ENCODE results near the gene HOXC10.

DNA sequence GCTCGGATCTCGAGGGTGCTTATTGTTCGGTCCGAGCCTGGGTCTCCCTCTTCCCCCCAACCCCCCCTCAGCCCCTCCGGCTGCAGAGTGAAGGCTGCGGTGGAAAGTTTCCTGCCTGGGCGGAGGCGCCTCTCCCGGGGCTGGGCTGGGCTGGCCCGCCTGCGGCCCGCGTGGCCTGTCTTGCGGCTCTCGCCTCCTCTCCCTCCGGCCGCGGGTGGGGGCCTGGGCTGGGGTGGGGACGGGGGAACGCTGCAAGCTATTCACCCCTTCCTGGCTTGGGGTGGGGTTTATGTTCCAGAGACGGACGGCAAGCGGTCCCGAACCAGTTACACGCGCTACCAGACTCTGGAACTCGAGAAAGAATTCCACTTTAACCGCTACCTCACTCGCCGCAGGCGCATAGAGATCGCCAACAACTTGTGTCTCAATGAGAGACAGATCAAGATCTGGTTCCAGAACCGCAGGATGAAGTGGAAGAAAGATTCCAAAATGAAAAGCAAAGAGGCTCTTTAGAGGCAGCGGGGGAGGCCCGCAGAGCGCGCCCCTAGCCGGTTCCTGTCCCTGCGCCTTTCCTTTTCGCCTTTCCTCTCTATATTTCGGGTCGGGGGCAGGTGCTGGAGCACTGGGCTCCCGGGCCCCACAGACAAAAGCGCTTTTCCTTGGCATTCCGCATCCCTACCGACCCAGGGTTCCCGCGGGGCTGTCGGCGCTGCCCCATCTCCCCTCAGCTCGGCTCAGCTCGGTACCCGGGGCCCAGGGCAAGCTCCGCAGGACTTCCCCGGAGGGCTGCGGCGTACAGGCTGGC is 49.2 kb downstream of the HOXC10 start:
- TF ChIP-seq, protein P1, sequence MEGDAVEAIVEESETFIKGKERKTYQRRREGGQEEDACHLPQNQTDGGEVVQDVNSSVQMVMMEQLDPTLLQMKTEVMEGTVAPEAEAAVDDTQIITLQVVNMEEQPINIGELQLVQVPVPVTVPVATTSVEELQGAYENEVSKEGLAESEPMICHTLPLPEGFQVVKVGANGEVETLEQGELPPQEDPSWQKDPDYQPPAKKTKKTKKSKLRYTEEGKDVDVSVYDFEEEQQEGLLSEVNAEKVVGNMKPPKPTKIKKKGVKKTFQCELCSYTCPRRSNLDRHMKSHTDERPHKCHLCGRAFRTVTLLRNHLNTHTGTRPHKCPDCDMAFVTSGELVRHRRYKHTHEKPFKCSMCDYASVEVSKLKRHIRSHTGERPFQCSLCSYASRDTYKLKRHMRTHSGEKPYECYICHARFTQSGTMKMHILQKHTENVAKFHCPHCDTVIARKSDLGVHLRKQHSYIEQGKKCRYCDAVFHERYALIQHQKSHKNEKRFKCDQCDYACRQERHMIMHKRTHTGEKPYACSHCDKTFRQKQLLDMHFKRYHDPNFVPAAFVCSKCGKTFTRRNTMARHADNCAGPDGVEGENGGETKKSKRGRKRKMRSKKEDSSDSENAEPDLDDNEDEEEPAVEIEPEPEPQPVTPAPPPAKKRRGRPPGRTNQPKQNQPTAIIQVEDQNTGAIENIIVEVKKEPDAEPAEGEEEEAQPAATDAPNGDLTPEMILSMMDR (IDR thresholded peaks at IDR 0.05 in 4 of 5, conservative IDR thresholded peaks at IDR 0.05 in 1 of 5): no peak
- TF ChIP-seq POLR2A (IDR thresholded peaks at IDR 0.05): no peak

All from gastrocnemius medialis (tissue), 4 donors.